Cardiac fibroblast (primary cell): ENCODE measurements around the gene AGFG1.

ENCODE experiments used
- DNase-seq, 2 donors: peaks; one replicate each; pipeline versions ENCODE4 v3.0.0 to v3.0.0-alpha.2; 2010; ENCODE audit warnings: low read depth in 2 of 2
- H3K4me3 ChIP-seq, 2 donors: replicated peaks in 1 of 2; 1 replicate in 1 of 2; 2 replicates in 1 of 2; pipeline ENCODE4 v1.5.1; 2011; ENCODE audit warnings: low read depth in 2 of 2, low read length in 2 of 2, mild to moderate bottlenecking in 2 of 2, moderate library complexity in 1 of 2
- CTCF ChIP-seq: IDR thresholded peaks from one replicate; pipeline ENCODE4 v1.5.1; 2011; ENCODE audit warnings: low read depth, mild to moderate bottlenecking, low read length, inconsistent platforms

Gene AGFG1

GRCh38 chr2:227471924-227472264 lies at the start of gene AGFG1:
Gene AGFG1, plus strand, starts transcription at chr2:227472156. Its CDS starts 266 bp downstream, at chr2:227472422.
- DNase-seq: peak; percentile 80 to 82
- H3K4me3 ChIP-seq: peak within 1 kb of the TSS; percentile 87 to 94
- peak; percentile 98 for TF ChIP-seq CTCF

- DNase-seq: no peak
- H3K4me3 ChIP-seq: no peak overlapping the region
- TF ChIP-seq CTCF: no peak
Observed at GRCh38 chr2:227423656-227424499, 48.1 kb upstream of the AGFG1 start.

- H3K4me3 ChIP-seq: no peak overlapping the region
- DNase-seq: peak; percentile 41 to 71
- TF ChIP-seq CTCF: no peak
Observed at GRCh38 chr2:227428731-227429285, 43.1 kb upstream of the AGFG1 start.

- peak; percentile 64 to 67 for DNase-seq
- no peak overlapping the region for H3K4me3 ChIP-seq
- no peak for TF ChIP-seq CTCF
Observed at GRCh38 chr2:227430639-227431038, 41.3 kb upstream of the AGFG1 start.

GRCh38 chr2:227433171-227433570 lies 38.8 kb upstream of the AGFG1 start:
- no peak overlapping the region for H3K4me3 ChIP-seq
- TF ChIP-seq CTCF: no peak
- no peak for DNase-seq

GRCh38 chr2:227436436-227437174 lies 35.4 kb upstream of the AGFG1 start:
- H3K4me3 ChIP-seq: no peak overlapping the region
- DNase-seq: no peak
- no peak for TF ChIP-seq CTCF
